ENCODE results near the gene SELENON. TPM values are rescaled to one million over a fixed set of nuclear protein-coding genes. Genes with fewer than 3 reads are reported as not detected.

The SELENON gene
- total RNA-seq, 3 donors from 2014 or later, result 29.6 to 45.1 (median 35.9) TPM

- intact Hi-C loops (cut with DNase I, micrococcal nuclease), result loop anchor here (5.0 to 10.0 kb wide), 2 partner anchors 182 to 190 kb away; partner anchors contain the start of gene MAN1C1 (in 1 of the 2)
- peak; percentile 62 for TF ChIP-seq CTCF (IDR thresholded peaks at IDR 0.05)
- Histone ChIP-seq H3K4me1 (ENCODE audit: low read depth) (no peaks in the 10 kb centered on the region), H3K4me3 (no peak overlapping the region), H3K9me3 (no peaks in the 10 kb centered on the region), H3K36me3 (ENCODE audit: low read depth) (no peaks in the 10 kb centered on the region)
- DNase-seq (peak; percentile 87 to 96 (median 92)), ATAC-seq (peak; percentile 76)
These were observed 3.1 kb upstream of the SELENON start for GRCh38 chr1:25796811-25797458.

- Histone ChIP-seq H3K36me3 (ENCODE audit: low read depth) (no peaks in the 10 kb centered on the region), H3K9me3 (no peaks in the 10 kb centered on the region), H3K4me3 (no peak overlapping the region), H3K4me1 (ENCODE audit: low read depth) (no peaks in the 10 kb centered on the region)
- DNase-seq, result peak in 1 of 3 donors; percentile 65
- peak; percentile 52 for ATAC-seq
- TF ChIP-seq CTCF (IDR thresholded peaks at IDR 0.05), result peak; percentile 29
- intact Hi-C loops (cut with DNase I, micrococcal nuclease), result loop anchor here (5.0 to 10.0 kb wide), 2 partner anchors 183 to 191 kb away; partner anchors contain the start of gene MAN1C1 (in 1 of the 2)
These were observed 2.1 kb upstream of the SELENON start for GRCh38 chr1:25797939-25798338.

- ATAC-seq, result no peak
- Histone ChIP-seq H3K4me1 (ENCODE audit: low read depth) (no peaks in the 10 kb centered on the region), H3K9me3 (no peaks in the 10 kb centered on the region), H3K4me3 (no peak overlapping the region), H3K36me3 (ENCODE audit: low read depth) (no peaks in the 10 kb centered on the region)
- no peak for DNase-seq
- intact Hi-C loops (cut with DNase I, micrococcal nuclease), result loop anchor here (5.0 to 10.0 kb wide), 2 partner anchors 184 to 192 kb away; partner anchors contain the start of gene MAN1C1 (in 1 of the 2)
- TF ChIP-seq CTCF (IDR thresholded peaks at IDR 0.05), result no peak
These were observed 1.2 kb upstream of the SELENON start for GRCh38 chr1:25798666-25799351.

GRCh38 chr1:25799352-25799934, 550 bp upstream of the SELENON start:
- Histone ChIP-seq H3K4me1 (ENCODE audit: low read depth) (no peaks in the 10 kb centered on the region), H3K4me3 (no peak overlapping the region), H3K9me3 (no peaks in the 10 kb centered on the region), H3K36me3 (ENCODE audit: low read depth) (no peaks in the 10 kb centered on the region)
- no peak for TF ChIP-seq CTCF (IDR thresholded peaks at IDR 0.05)
- intact Hi-C loops (cut with DNase I, micrococcal nuclease), result loop anchor here (5.0 to 10.0 kb wide), 2 partner anchors 185 to 192 kb away; partner anchors contain the start of gene MAN1C1 (in 1 of the 2)
- no peak for ATAC-seq
- DNase-seq, result no peak

GRCh38 chr1:25800703-25801377, 847 bp downstream of the SELENON start:
- DNase-seq (peak in 1 of 3 donors; percentile 48), ATAC-seq (no peak)
- H3K9me3 ChIP-seq, result no peaks in the 10 kb centered on the region
- intact Hi-C loops (cut with DNase I, micrococcal nuclease), result no loop called here
- H3K4me1 ChIP-seq (ENCODE audit: low read depth), result no peaks in the 10 kb centered on the region
- TF ChIP-seq CTCF (IDR thresholded peaks at IDR 0.05), result no peak
- H3K4me3 ChIP-seq, result no peak overlapping the region
- H3K36me3 ChIP-seq (ENCODE audit: low read depth), result no peaks in the 10 kb centered on the region

All from mucosa of descending colon (tissue), 3 donors.